GM23338 (cell line): ENCODE data around the gene ABHD14A. TPM values are rescaled to one million over a fixed set of nuclear protein-coding genes. Genes with fewer than 3 reads are reported as not detected.

Experiments
- ATAC-seq: fragments of 200-7000 bp; cut with Tn5 transposase; 3 replicates; pipeline ENCODE4 v1.9.1; 2020
- DNase-seq: peaks from one replicate; pipeline ENCODE4 v3.0.0-alpha.2; 2015; ENCODE audit warnings: low spot score
- H2AFZ ChIP-seq: fragments of 200-600 bp; sonication (generic); 2 replicates; pipeline ENCODE4 v1.8.0; 2016; ENCODE audit warnings: antibody characterized with exemption, mild to moderate bottlenecking, moderate library complexity
- H3F3A ChIP-seq: fragments of 200-600 bp; sonication (generic); replicated peaks from 2 replicates; pipeline ENCODE4 v1.8.0; 2017; ENCODE audit warnings: antibody characterized with exemption, mixed run types, low read depth
- H3K27ac ChIP-seq: fragments of 200-600 bp; sonication (generic); 2 replicates; pipeline ENCODE4 v1.6.1; 2016; ENCODE audit warnings: low read depth
- H3K27me3 ChIP-seq: fragments of 200-600 bp; sonication (generic); 2 replicates; pipeline ENCODE4 v1.8.0; 2016; ENCODE audit warnings: mild to moderate bottlenecking, mixed run types, moderate library complexity; ENCODE audit not compliant: insufficient read depth
- H3K36me3 ChIP-seq: fragments of 200-600 bp; sonication (generic); 2 replicates; pipeline ENCODE4 v1.8.0; 2016; ENCODE audit warnings: mild to moderate bottlenecking; ENCODE audit not compliant: insufficient read depth
- H3K4me1 ChIP-seq: fragments of 200-600 bp; sonication (generic); 2 replicates; pipeline ENCODE4 v1.8.0; 2016; ENCODE audit warnings: mild to moderate bottlenecking, moderate library complexity; ENCODE audit not compliant: insufficient read depth
- H3K4me2 ChIP-seq: fragments of 200-600 bp; sonication (generic); 2 replicates; pipeline ENCODE4 v1.7.1; 2017; ENCODE audit warnings: mixed run types
- H3K4me3 ChIP-seq: fragments of 200-600 bp; sonication (generic); 2 replicates; pipeline ENCODE4 v1.6.1; 2016; ENCODE audit warnings: mixed run types
- H3K79me2 ChIP-seq: fragments of 200-600 bp; sonication (generic); replicated peaks from 2 replicates; pipeline ENCODE4 v1.8.0; 2017; ENCODE audit warnings: mild to moderate bottlenecking; ENCODE audit not compliant: insufficient read depth
- H3K9me2 ChIP-seq: fragments of 200-600 bp; sonication (generic); 2 replicates; pipeline ENCODE4 v1.8.0; 2017; ENCODE audit not compliant: insufficient read depth
- H4K20me1 ChIP-seq: fragments of 200-600 bp; sonication (generic); replicated peaks from 2 replicates; pipeline ENCODE4 v1.8.0; 2017; ENCODE audit warnings: mild to moderate bottlenecking; ENCODE audit not compliant: insufficient read depth
- H3K27ac Mint-ChIP-seq: 2 replicates; pipeline ENCODE4 v1.8.0; 2020; ENCODE audit warnings: inconsistent platforms, mild to moderate bottlenecking, moderate library complexity, mixed read lengths
- H3K27me3 Mint-ChIP-seq: 3 replicates; pipeline ENCODE4 v1.8.0; 2022; ENCODE audit warnings: low read depth, mild to moderate bottlenecking, moderate library complexity, mixed read lengths, inconsistent platforms; ENCODE audit not compliant: insufficient read depth, poor library complexity
- H3K36me3 Mint-ChIP-seq: 3 replicates; pipeline ENCODE4 v1.8.0; 2021; ENCODE audit warnings: low read depth, mild to moderate bottlenecking, inconsistent platforms, moderate library complexity, mixed read lengths
- H3K4me1 Mint-ChIP-seq: 3 replicates; pipeline ENCODE4 v1.8.0; 2020; ENCODE audit warnings: mild to moderate bottlenecking, inconsistent platforms, mixed read lengths
- H3K4me3 Mint-ChIP-seq: 3 replicates; pipeline ENCODE4 v1.8.0; 2021; ENCODE audit warnings: moderate library complexity, mild to moderate bottlenecking, inconsistent platforms, mixed read lengths
- H3K9me3 Mint-ChIP-seq: 3 replicates; pipeline ENCODE4 v1.8.0; 2020; ENCODE audit warnings: moderate library complexity, mild to moderate bottlenecking, inconsistent platforms, mixed read lengths
- CREB1 ChIP-seq: fragments of 250-450 bp; sonication (Bioruptor Pico); IDR thresholded peaks from 2 replicates; pipeline ENCODE4 v1.5.0; 2020; ENCODE audit warnings: low read depth, mild to moderate bottlenecking, moderate library complexity
- CTCF ChIP-seq, 2 experiments: fragments of 200-600 bp in 1 of 2; sonication (generic) in 1 of 2; conservative IDR thresholded peaks; 2 replicates each; pipeline versions ENCODE4 v1.5.1 to v1.6.1; 2016 to 2017; ENCODE audit warnings: antibody characterized with exemption in 2 of 2, low read depth in 2 of 2, mild to moderate bottlenecking in 2 of 2, moderate library complexity in 1 of 2
- ETS1 ChIP-seq: IDR thresholded peaks from 2 replicates; pipeline ENCODE4 v1.6.1; 2016; ENCODE audit warnings: antibody characterized with exemption
- EZH2 ChIP-seq: fragments of 200-600 bp; sonication (generic); IDR thresholded peaks from one replicate; pipeline ENCODE4 v1.8.0; 2017; ENCODE audit warnings: antibody characterized with exemption, mild to moderate bottlenecking, low read depth; ENCODE audit not compliant: unreplicated experiment
- EZH2phosphoT487 ChIP-seq: fragments of 200-600 bp; sonication (generic); IDR thresholded peaks from one replicate; pipeline ENCODE4 v1.8.1; 2018; ENCODE audit warnings: antibody characterized with exemption; ENCODE audit not compliant: unreplicated experiment
- JUNB ChIP-seq: IDR thresholded peaks from one replicate; pipeline ENCODE4 v1.6.1; 2016; ENCODE audit warnings: antibody characterized with exemption; ENCODE audit not compliant: unreplicated experiment
- NANOG ChIP-seq: IDR thresholded peaks from 2 replicates; pipeline ENCODE4 v1.6.1; 2016; ENCODE audit warnings: antibody characterized with exemption, borderline replicate concordance
- POLR2AphosphoS5 ChIP-seq: IDR thresholded peaks from 2 replicates; pipeline ENCODE4 v1.6.1; 2016; ENCODE audit warnings: antibody characterized with exemption, low read depth
- REST ChIP-seq: IDR thresholded peaks from one replicate; pipeline ENCODE4 v1.6.1; 2018; ENCODE audit warnings: antibody characterized with exemption; ENCODE audit not compliant: unreplicated experiment
- STAT1 ChIP-seq: IDR thresholded peaks from one replicate; pipeline ENCODE4 v1.6.1; 2016; ENCODE audit warnings: antibody characterized with exemption; ENCODE audit not compliant: unreplicated experiment
- ZNF114 ChIP-seq: fragments of 250-450 bp; sonication (Bioruptor Pico); IDR thresholded peaks from 2 replicates; pipeline ENCODE4 v1.5.0; 2020; ENCODE audit warnings: mild to moderate bottlenecking, moderate library complexity
- ZNF331 ChIP-seq: fragments of 250-450 bp; sonication (Bioruptor Pico); IDR thresholded peaks from 2 replicates; pipeline ENCODE4 v1.5.0; 2020; ENCODE audit warnings: low read depth, mild to moderate bottlenecking, moderate library complexity
- ZNF462 ChIP-seq: fragments of 250-450 bp; sonication (Bioruptor Pico); IDR thresholded peaks from 2 replicates; pipeline ENCODE4 v1.5.0; 2020; ENCODE audit warnings: mild to moderate bottlenecking, moderate library complexity
- polyA plus RNA-seq: library from polyadenylated mRNA; unstranded; fragments of >200 nt; fragmentation: Nextera tagmentation; extraction: Ambion mirVana; gene quantifications from 2 replicates; pipeline ENCODE4 v1.2.1, GENCODE V29; 2016
- total RNA-seq: library from RNA; depleted of rRNA; stranded (reverse); fragments of >200 nt; shearing (Covaris generic); gene quantifications from 2 replicates; pipeline ENCODE4 v1.2.3, GENCODE V29; 2014

The ABHD14A gene
- total and polyA plus RNA-seq, 2 experiments from 2014 or later: 7.8 to 12.7 TPM

- DNase-seq (no peak), ATAC-seq (no peak)
- H3K9me3 Mint-ChIP-seq: no peaks in the 10 kb centered on the region; the same call in 2 of the 3 replicates
- no peaks in the 10 kb centered on the region for H4K20me1 ChIP-seq
- no peak overlapping the region for H3K4me3 Mint-ChIP-seq
- no peak overlapping the region for H3K27ac Mint-ChIP-seq
- H3K27ac ChIP-seq: no peak overlapping the region
- H3K9me2 ChIP-seq: no peaks in the 10 kb centered on the region
- H3K27me3 ChIP-seq: peaks cover 38% of the 10 kb centered on the region
- peaks cover 28% of the 10 kb centered on the region for H3K4me1 ChIP-seq
- peaks cover 40% of the 10 kb centered on the region for H3K27me3 Mint-ChIP-seq
- no peaks in the 10 kb centered on the region for H3K36me3 ChIP-seq
- H3K36me3 Mint-ChIP-seq: no peaks in the 10 kb centered on the region
- no peak overlapping the region for H3K4me2 ChIP-seq
- no peak overlapping the region for H2AFZ ChIP-seq
- H3K4me1 Mint-ChIP-seq: peaks cover 20% of the 10 kb centered on the region
- H3F3A ChIP-seq: peaks cover 35% of the 10 kb centered on the region
- no peak overlapping the region for H3K4me3 ChIP-seq
- H3K79me2 ChIP-seq: no peaks in the 10 kb centered on the region
- TF ChIP-seq CTCF (conservative IDR thresholded peaks at IDR 0.05; ENCODE audit: low read depth in 2 of 2): no peak
- TF ChIP-seq REST: no peak
- no peak for TF ChIP-seq POLR2AphosphoS5
- no peak for TF ChIP-seq ZNF114 (CRISPR knock-in tag)
- TF ChIP-seq CREB1 (CRISPR knock-in tag): no peak
- no peak for TF ChIP-seq ZNF331 (CRISPR knock-in tag)
- TF ChIP-seq STAT1: no peak
- TF ChIP-seq ETS1: no peak
- no peak for TF ChIP-seq ZNF462 (CRISPR knock-in tag)
- TF ChIP-seq EZH2: no peak
- TF ChIP-seq NANOG: no peak
- no peak for TF ChIP-seq EZH2phosphoT487
- TF ChIP-seq JUNB: no peak
Measured at GRCh38 chr3:51978143-51978502, 3.3 kb downstream of the ABHD14A start.
